A549 treated with ZK216348 at 1 μM for 4 hours (cell line): ENCODE measurements around the gene ANAPC4. TPM values are rescaled to one million over a fixed set of nuclear protein-coding genes. Genes with fewer than 3 reads are reported as not detected.

ENCODE experiments used
- total RNA-seq: library from RNA; stranded (reverse); fragments of 200-300 nt; extraction: Qiagen RNA extraction; gene quantifications from 5 replicates; pipeline ENCODE4 v1.2.3, GENCODE V29; 2022; ENCODE audit warnings: low read depth

Gene ANAPC4
- 8.2 to 14.7 TPM (median 13.0 TPM) in 5 replicates for total RNA-seq

GRCh38 chr4:25376754-25377571, at the start of gene ANAPC4:
ANAPC4 (plus strand) TSS chr4:25377263; CDS start chr4:25377428, 165 bp downstream.

Other genes starting within 250 kb of the ANAPC4 start
- 2.4 to 3.2 TPM (median 2.4 TPM) in 5 replicates for gene SEPSECS, start 216.8 kb upstream of the ANAPC4 start, total RNA-seq
- gene PI4K2B, start 143.2 kb upstream of the ANAPC4 start, total RNA-seq: 2.9 to 9.6 TPM (median 8.4 TPM) in 5 replicates
- 3.9 to 5.0 TPM (median 4.1 TPM) in 5 replicates for gene ZCCHC4, start 64.5 kb upstream of the ANAPC4 start, total RNA-seq